Measurements from ENCODE around the gene UST. TPM values are rescaled to one million over a fixed set of nuclear protein-coding genes. Genes with fewer than 3 reads are reported as not detected.

UST gene
- polyA plus RNA-seq, 1 donor (not counting 4 experiments of a cell fraction or from before 2014, with no cell fraction given): 6.1 TPM

DNA sequence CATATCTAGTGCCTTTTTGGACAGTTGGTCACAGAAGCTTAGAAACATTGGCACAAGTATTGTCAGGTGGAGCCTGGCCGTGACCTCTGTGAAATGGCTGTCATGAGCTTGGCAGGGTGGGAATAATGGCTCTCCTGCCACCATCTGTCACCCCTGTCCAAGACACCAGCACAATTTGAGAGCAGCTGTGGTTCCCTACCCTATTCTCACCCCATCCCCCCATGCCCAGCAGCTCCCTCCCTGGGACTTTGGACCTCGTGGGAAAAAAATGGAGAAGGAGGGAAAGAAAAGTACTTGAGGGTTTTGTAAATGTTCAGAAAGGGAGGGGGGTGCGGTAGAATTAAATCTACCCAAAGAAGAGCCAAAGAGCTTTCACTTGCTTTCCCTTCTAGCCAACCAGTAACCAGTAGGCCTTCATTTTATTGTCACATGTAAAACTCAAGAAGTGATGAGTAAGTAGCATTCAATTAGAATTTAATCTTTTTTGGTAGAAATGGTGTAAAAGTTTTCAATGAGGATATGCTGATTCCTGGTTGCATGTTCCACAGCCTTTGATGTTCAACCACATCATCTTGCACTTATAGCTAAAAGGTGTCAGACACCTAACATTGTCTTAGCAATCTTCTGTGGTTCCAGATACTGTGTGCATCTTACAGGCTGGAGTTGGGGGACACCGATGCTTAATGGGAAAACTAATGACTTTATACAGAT, 307.2 kb downstream of the UST start:
- no peak overlapping the region for H3K27ac ChIP-seq (ENCODE audit: control insufficient read depth, insufficient read depth, low read length)
- no peak overlapping the region for H2AFZ ChIP-seq (ENCODE audit: control insufficient read depth, low read length)
- no peaks in the 10 kb centered on the region for H4K20me1 ChIP-seq (ENCODE audit: control insufficient read depth, extremely low read depth, insufficient read depth, low read length)
- no peak overlapping the region for H3K4me3 ChIP-seq (ENCODE audit: control insufficient read depth in 2 of 3, extremely low read depth in 1 of 3, insufficient read depth in 2 of 3, low read depth in 1 of 3, low read length in 3 of 3)
- H3K27me3 ChIP-seq (ENCODE audit: control insufficient read depth, extremely low read depth, insufficient read depth, low read length): no peaks in the 10 kb centered on the region
- no peaks in the 10 kb centered on the region for H3K9me3 ChIP-seq (ENCODE audit: control insufficient read depth, low read depth, low read length)
- H3K4me2 ChIP-seq (ENCODE audit: control insufficient read depth, extremely low read depth, insufficient read depth, low read depth, low read length): no peak overlapping the region
- no peaks in the 10 kb centered on the region for H3K36me3 ChIP-seq (ENCODE audit: control insufficient read depth in 2 of 2, extremely low read depth in 1 of 2, insufficient read depth in 2 of 2, low read length in 2 of 2)
- H3K9ac ChIP-seq (ENCODE audit: control insufficient read depth, extremely low read depth, insufficient read depth, low read length): no peak overlapping the region
- H3K9me1 ChIP-seq (ENCODE audit: control insufficient read depth, extremely low read depth, insufficient read depth, low read length): no peaks in the 10 kb centered on the region
- TF ChIP-seq, protein P1, sequence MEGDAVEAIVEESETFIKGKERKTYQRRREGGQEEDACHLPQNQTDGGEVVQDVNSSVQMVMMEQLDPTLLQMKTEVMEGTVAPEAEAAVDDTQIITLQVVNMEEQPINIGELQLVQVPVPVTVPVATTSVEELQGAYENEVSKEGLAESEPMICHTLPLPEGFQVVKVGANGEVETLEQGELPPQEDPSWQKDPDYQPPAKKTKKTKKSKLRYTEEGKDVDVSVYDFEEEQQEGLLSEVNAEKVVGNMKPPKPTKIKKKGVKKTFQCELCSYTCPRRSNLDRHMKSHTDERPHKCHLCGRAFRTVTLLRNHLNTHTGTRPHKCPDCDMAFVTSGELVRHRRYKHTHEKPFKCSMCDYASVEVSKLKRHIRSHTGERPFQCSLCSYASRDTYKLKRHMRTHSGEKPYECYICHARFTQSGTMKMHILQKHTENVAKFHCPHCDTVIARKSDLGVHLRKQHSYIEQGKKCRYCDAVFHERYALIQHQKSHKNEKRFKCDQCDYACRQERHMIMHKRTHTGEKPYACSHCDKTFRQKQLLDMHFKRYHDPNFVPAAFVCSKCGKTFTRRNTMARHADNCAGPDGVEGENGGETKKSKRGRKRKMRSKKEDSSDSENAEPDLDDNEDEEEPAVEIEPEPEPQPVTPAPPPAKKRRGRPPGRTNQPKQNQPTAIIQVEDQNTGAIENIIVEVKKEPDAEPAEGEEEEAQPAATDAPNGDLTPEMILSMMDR (optimal IDR thresholded peaks at IDR 0.05 in 1 of 3, IDR thresholded peaks at IDR 0.05 in 1 of 3, conservative IDR thresholded peaks at IDR 0.05 in 1 of 3; ENCODE audit: extremely low read depth in 1 of 3, insufficient read depth in 2 of 3, low read length in 3 of 3): no peak
- no peak for TF ChIP-seq EZH2 (IDR thresholded peaks at IDR 0.05; ENCODE audit: low read length)
- H3K79me2 ChIP-seq (ENCODE audit: control insufficient read depth, insufficient read depth, low read length): no peaks in the 10 kb centered on the region
- dilution Hi-C loops (cut with MboI; ENCODE audit: extremely low pct_ligation_motif_present, low sequenced_read_pairs): no loop called here
- no peak for FAIRE-seq
- DNase-seq (ENCODE audit: low read depth, low spot score): no peak
- H3K4me1 ChIP-seq (ENCODE audit: control insufficient read depth, extremely low read depth, insufficient read depth, low read length): peaks cover 13% of the 10 kb centered on the region

DNA sequence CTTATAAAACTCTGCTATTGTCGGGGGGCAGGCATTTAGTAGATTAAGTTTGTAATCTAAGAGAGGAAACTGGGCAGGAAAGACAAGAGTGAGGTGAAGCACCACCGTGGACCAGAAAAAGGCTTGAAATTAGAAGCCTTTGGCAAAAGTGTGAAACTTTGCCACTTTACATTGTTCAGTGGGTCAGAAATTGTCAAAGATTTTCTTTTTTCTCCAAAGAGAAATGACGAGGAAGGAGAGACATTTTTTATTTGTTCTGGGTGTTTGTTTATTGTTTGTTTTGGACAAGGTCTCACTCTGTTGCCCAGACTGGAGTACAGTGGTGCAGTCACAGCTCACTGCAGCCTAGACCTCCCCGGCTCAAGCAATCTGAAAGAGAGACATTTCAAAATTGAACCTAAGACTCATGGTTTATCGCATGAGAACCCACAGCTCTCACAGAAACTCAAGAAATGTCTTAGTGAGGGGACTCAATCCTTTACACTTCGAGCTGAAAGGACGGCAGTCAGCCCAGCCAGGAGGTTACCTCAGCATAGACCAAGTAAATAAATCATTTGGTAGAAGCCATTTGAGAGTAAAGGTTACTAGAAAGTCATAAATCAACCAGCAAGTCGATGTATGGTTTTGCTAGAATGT, 307.8 kb downstream of the UST start:
- dilution Hi-C loops (cut with MboI; ENCODE audit: extremely low pct_ligation_motif_present, low sequenced_read_pairs): no loop called here
- H3K4me2 ChIP-seq (ENCODE audit: control insufficient read depth, extremely low read depth, insufficient read depth, low read depth, low read length): no peak overlapping the region

More for the DNA sequence above, 307.8 kb downstream of the UST start:
- H3K9me1 ChIP-seq (ENCODE audit: control insufficient read depth, extremely low read depth, insufficient read depth, low read length): no peaks in the 10 kb centered on the region
- no peaks in the 10 kb centered on the region for H3K79me2 ChIP-seq (ENCODE audit: control insufficient read depth, insufficient read depth, low read length)
- no peaks in the 10 kb centered on the region for H4K20me1 ChIP-seq (ENCODE audit: control insufficient read depth, extremely low read depth, insufficient read depth, low read length)
- H2AFZ ChIP-seq (ENCODE audit: control insufficient read depth, low read length): no peak overlapping the region
- peaks cover 6% of the 10 kb centered on the region for H3K4me1 ChIP-seq (ENCODE audit: control insufficient read depth, extremely low read depth, insufficient read depth, low read length)
- no peaks in the 10 kb centered on the region for H3K36me3 ChIP-seq (ENCODE audit: control insufficient read depth in 2 of 2, extremely low read depth in 1 of 2, insufficient read depth in 2 of 2, low read length in 2 of 2)
- no peak overlapping the region for H3K4me3 ChIP-seq (ENCODE audit: control insufficient read depth in 2 of 3, extremely low read depth in 1 of 3, insufficient read depth in 2 of 3, low read depth in 1 of 3, low read length in 3 of 3)
- H3K9ac ChIP-seq (ENCODE audit: control insufficient read depth, extremely low read depth, insufficient read depth, low read length): no peak overlapping the region
- DNase-seq (ENCODE audit: low read depth, low spot score): no peak
- no peaks in the 10 kb centered on the region for H3K27me3 ChIP-seq (ENCODE audit: control insufficient read depth, extremely low read depth, insufficient read depth, low read length)
- no peak overlapping the region for H3K27ac ChIP-seq (ENCODE audit: control insufficient read depth, insufficient read depth, low read length)
- H3K9me3 ChIP-seq (ENCODE audit: control insufficient read depth, low read depth, low read length): no peaks in the 10 kb centered on the region
- TF ChIP-seq EZH2 (IDR thresholded peaks at IDR 0.05; ENCODE audit: low read length): no peak
- TF ChIP-seq, protein P1 (optimal IDR thresholded peaks at IDR 0.05 in 1 of 3, IDR thresholded peaks at IDR 0.05 in 1 of 3, conservative IDR thresholded peaks at IDR 0.05 in 1 of 3; ENCODE audit: extremely low read depth in 1 of 3, insufficient read depth in 2 of 3, low read length in 3 of 3): no peak
- FAIRE-seq: no peak
